Mesendoderm (in vitro differentiated cells): ENCODE data around the gene SMCO4.
"Not testable (repeated sequence)": the region's sequence is repeated elsewhere in the genome, so short reads cannot be mapped to it uniquely, and the experiment has no call there.

Experiments
- DNase-seq: peaks from one replicate; pipeline ENCODE4 v3.0.0; 2013
- H2AK5ac ChIP-seq: 2 replicates; pipeline ENCODE4 v1.6.1; 2013; ENCODE audit warnings: low read length, inconsistent platforms
- H2BK120ac ChIP-seq: 2 replicates; pipeline ENCODE4 v1.6.1; 2013; ENCODE audit warnings: low read depth, mild to moderate bottlenecking, low read length, moderate library complexity, mixed read lengths
- H2BK15ac ChIP-seq: replicated peaks from 2 replicates; pipeline ENCODE4 v1.6.1; 2013; ENCODE audit warnings: low read depth, mild to moderate bottlenecking, moderate library complexity
- H2BK5ac ChIP-seq: 2 replicates; pipeline ENCODE4 v1.6.1; 2013; ENCODE audit warnings: low read length, inconsistent platforms
- H3K18ac ChIP-seq: 2 replicates; pipeline ENCODE4 v1.6.1; 2013; ENCODE audit warnings: mild to moderate bottlenecking, low read length, mixed read lengths
- H3K23ac ChIP-seq: one replicate; pipeline ENCODE4 v1.6.1; 2013; ENCODE audit warnings: low read length
- H3K27ac ChIP-seq: 2 replicates; pipeline ENCODE4 v1.5.1; 2013; ENCODE audit warnings: low read depth, mild to moderate bottlenecking, inconsistent platforms, low read length, moderate library complexity
- H3K27me3 ChIP-seq: 2 replicates; pipeline ENCODE4 v1.6.1; 2013; ENCODE audit warnings: low read length, control low read depth, mild to moderate bottlenecking, inconsistent platforms; ENCODE audit not compliant: insufficient read depth, poor library complexity
- H3K36me3 ChIP-seq: 2 replicates; pipeline ENCODE4 v1.6.1; 2013; ENCODE audit warnings: low read length, inconsistent platforms; ENCODE audit not compliant: control insufficient read depth, insufficient read depth
- H3K4ac ChIP-seq: one replicate; pipeline ENCODE4 v1.6.1; 2013; ENCODE audit warnings: low read depth, mild to moderate bottlenecking, low read length, moderate library complexity
- H3K4me1 ChIP-seq: 2 replicates; pipeline ENCODE4 v1.6.1; 2013; ENCODE audit warnings: low read depth, low read length, inconsistent platforms; ENCODE audit not compliant: control insufficient read depth
- H3K4me2 ChIP-seq: 2 replicates; pipeline ENCODE4 v1.6.1; 2013; ENCODE audit warnings: low read length
- H3K4me3 ChIP-seq: 2 replicates; pipeline ENCODE4 v1.5.1; 2013; ENCODE audit warnings: mild to moderate bottlenecking, low read length
- H3K56ac ChIP-seq: one replicate; pipeline ENCODE4 v1.6.1; 2013; ENCODE audit warnings: low read length
- H3K79me1 ChIP-seq: 2 replicates; pipeline ENCODE4 v1.6.1; 2013; ENCODE audit warnings: low read length, inconsistent platforms
- H3K79me2 ChIP-seq: 2 replicates; pipeline ENCODE4 v1.6.1; 2013; ENCODE audit warnings: mild to moderate bottlenecking, low read length; ENCODE audit not compliant: control insufficient read depth, insufficient read depth
- H3K9ac ChIP-seq: 2 replicates; pipeline ENCODE4 v1.6.1; 2013; ENCODE audit warnings: low read length, inconsistent platforms
- H4K5ac ChIP-seq: one replicate; pipeline ENCODE4 v1.6.1; 2013; ENCODE audit warnings: low read length
- H4K8ac ChIP-seq: one replicate; pipeline ENCODE4 v1.6.1; 2013; ENCODE audit warnings: low read depth, mild to moderate bottlenecking, control low read depth, low read length, moderate library complexity
- WGBS: extraction: QIAGEN DNeasy Blood & Tissue Kit; methylation state at CpG from one replicate; pipeline ENCODE4 v1.1.7; 2013; ENCODE audit warnings: low lambda C conversion rate, missing lambda C conversion rate; ENCODE audit not compliant: insufficient coverage; ENCODE audit errors: extremely low coverage; 5-methylcytosine and 5-hydroxymethylcytosine counted together

The SMCO4 gene

GRCh38 chr11:93537049-93537448, 6.1 kb downstream of the SMCO4 start:
- DNase-seq = peak; percentile 34
- no CpG with 5 or more reads among the region's 5 CpGs for WGBS

GRCh38 chr11:93536101-93536861, 6.9 kb downstream of the SMCO4 start:
- Histone ChIP-seq H2BK120ac (no peak overlapping the region), H2AK5ac (no peak overlapping the region), H2BK5ac (no peak overlapping the region), H2BK15ac (no peak overlapping the region), H3K27ac (no peak overlapping the region), H3K56ac (no peak overlapping the region), H3K4me1 (peaks cover 8% of the 10 kb centered on the region), H4K8ac (no peak overlapping the region), H3K4me2 (no peak overlapping the region), H3K4ac (no peak overlapping the region), H3K9ac (no peak overlapping the region), H3K27me3 (no peaks in the 10 kb centered on the region), H3K23ac (no peak overlapping the region), H3K18ac (no peak overlapping the region), H3K79me2 (peaks cover 39% of the 10 kb centered on the region), H4K5ac (no peak overlapping the region), H3K79me1 (peaks cover 31% of the 10 kb centered on the region), H3K36me3 (no peaks in the 10 kb centered on the region), H3K4me3 (no peak overlapping the region)
- peak; percentile 46 for DNase-seq
- WGBS = no CpG with 5 or more reads among the region's 2 CpGs

More at GRCh38 chr11:93537049-93537448, 6.1 kb downstream of the SMCO4 start:
- Histone ChIP-seq H3K18ac (no peak overlapping the region), H3K4me2 (no peak overlapping the region), H3K27ac (no peak overlapping the region), H3K79me1 (peaks cover 34% of the 10 kb centered on the region), H2BK15ac (no peak overlapping the region), H2BK120ac (no peak overlapping the region), H3K36me3 (no peaks in the 10 kb centered on the region), H3K79me2 (peaks cover 44% of the 10 kb centered on the region), H3K27me3 (no peaks in the 10 kb centered on the region), H2AK5ac (no peak overlapping the region), H3K4me1 (peaks cover 7% of the 10 kb centered on the region), H4K5ac (no peak overlapping the region), H4K8ac (no peak overlapping the region), H3K4ac (no peak overlapping the region), H3K9ac (no peak overlapping the region), H2BK5ac (no peak overlapping the region), H3K4me3 (no peak overlapping the region), H3K56ac (peak overlapping the region; percentile 6), H3K23ac (no peak overlapping the region)

- not testable (repeated sequence) for H3K9ac ChIP-seq, H3K56ac ChIP-seq, DNase-seq, H3K4me2 ChIP-seq, H3K4me3 ChIP-seq, H3K18ac ChIP-seq, H3K36me3 ChIP-seq, H3K27ac ChIP-seq, H3K23ac ChIP-seq, H2AK5ac ChIP-seq, H3K27me3 ChIP-seq, H4K8ac ChIP-seq, H2BK5ac ChIP-seq, H2BK120ac ChIP-seq, H4K5ac ChIP-seq, H3K4ac ChIP-seq, H2BK15ac ChIP-seq
- Histone ChIP-seq H3K79me1 (peaks cover 36% of the 10 kb centered on the region), H3K79me2 (peaks cover 39% of the 10 kb centered on the region), H3K4me1 (peaks cover 12% of the 10 kb centered on the region)
- no CpG with 5 or more reads among the region's 2 CpGs for WGBS
These were observed 7.6 kb downstream of the SMCO4 start for GRCh38 chr11:93535578-93535977.

GRCh38 chr11:93532806-93533205, 10.4 kb downstream of the SMCO4 start:
- Histone ChIP-seq H3K27me3 (no peaks in the 10 kb centered on the region), H2BK15ac (no peak overlapping the region), H2BK5ac (no peak overlapping the region), H3K9ac (no peak overlapping the region), H3K4me1 (peaks cover 16% of the 10 kb centered on the region), H3K79me1 (peaks cover 35% of the 10 kb centered on the region), H3K27ac (no peak overlapping the region), H2AK5ac (no peak overlapping the region), H3K56ac (no peak overlapping the region), H3K18ac (no peak overlapping the region), H3K23ac (no peak overlapping the region), H3K79me2 (peaks cover 37% of the 10 kb centered on the region), H3K4me3 (no peak overlapping the region), H4K8ac (no peak overlapping the region), H3K4me2 (no peak overlapping the region), H3K4ac (no peak overlapping the region), H4K5ac (no peak overlapping the region), H3K36me3 (no peaks in the 10 kb centered on the region), H2BK120ac (no peak overlapping the region)
- no CpG with 5 or more reads among the region's 5 CpGs for whole genome bisulfite sequencing
- peak; percentile 44 for DNase-seq

- Histone ChIP-seq H3K23ac (no peak overlapping the region), H3K36me3 (no peaks in the 10 kb centered on the region), H3K79me2 (peaks cover 33% of the 10 kb centered on the region), H2AK5ac (no peak overlapping the region), H2BK120ac (no peak overlapping the region), H3K4ac (no peak overlapping the region), H3K79me1 (peaks cover 33% of the 10 kb centered on the region), H3K27ac (no peak overlapping the region), H3K9ac (no peak overlapping the region), H2BK15ac (no peak overlapping the region), H4K5ac (no peak overlapping the region), H3K18ac (no peak overlapping the region), H3K4me2 (no peak overlapping the region), H3K56ac (peak overlapping the region; percentile 57), H3K4me3 (no peak overlapping the region), H3K27me3 (no peaks in the 10 kb centered on the region), H4K8ac (no peak overlapping the region), H2BK5ac (no peak overlapping the region), H3K4me1 (peaks cover 16% of the 10 kb centered on the region)
- no CpG with 5 or more reads among the region's 3 CpGs for WGBS
- no peak for DNase-seq
These were observed 10.9 kb downstream of the SMCO4 start for GRCh38 chr11:93532281-93532789.
